Nephron (organoid): ENCODE measurements around the gene CBX7.

Experiments
- H3K27ac Mint-ChIP-seq, 3 experiments: 2 replicates each; pipeline ENCODE4 v1.8.0; 2020; ENCODE audit warnings: mixed read lengths in 3 of 3, mild to moderate bottlenecking in 2 of 3, moderate library complexity in 1 of 3
- H3K27me3 Mint-ChIP-seq: 2 replicates; pipeline ENCODE4 v1.8.0; 2021; ENCODE audit warnings: low read depth, mild to moderate bottlenecking, moderate library complexity, mixed read lengths
- H3K36me3 Mint-ChIP-seq: 2 replicates; pipeline ENCODE4 v1.8.0; 2020; ENCODE audit warnings: low read depth, mixed read lengths
- H3K4me1 Mint-ChIP-seq: 2 replicates; pipeline ENCODE4 v1.8.0; 2020; ENCODE audit warnings: mixed read lengths
- H3K4me3 Mint-ChIP-seq, 3 experiments: 2 replicates each; pipeline ENCODE4 v1.8.0; 2020; ENCODE audit warnings: mild to moderate bottlenecking in 3 of 3, mixed read lengths in 3 of 3, moderate library complexity in 2 of 3
- H3K9me3 Mint-ChIP-seq: 2 replicates; pipeline ENCODE4 v1.8.0; 2020; ENCODE audit warnings: mixed read lengths
- CTCF ChIP-seq, 3 experiments: fragments of 200-600 bp; sonication (generic); IDR thresholded peaks; one replicate each; pipeline ENCODE4 v1.5.0; 2021; ENCODE audit warnings: antibody characterized with exemption in 3 of 3; ENCODE audit not compliant: unreplicated experiment in 3 of 3

Gene CBX7

GRCh38 chr22:39176714-39177455 is 24.4 kb upstream of the CBX7 start:
- Mint-ChIP-seq H3K27ac (peak overlapping the region; percentile 53 to 79 (median 78)), H3K9me3 (peaks cover 2% of the 10 kb centered on the region), H3K27me3 (peaks cover 12% of the 10 kb centered on the region), H3K4me3 (no peak overlapping the region), H3K4me1 (peaks cover 53% of the 10 kb centered on the region), H3K36me3 (no peaks in the 10 kb centered on the region)
- TF ChIP-seq CTCF (IDR thresholded peaks at IDR 0.05; ENCODE audit: unreplicated experiment in 3 of 3): no peak

- Mint-ChIP-seq H3K4me3 (peak overlapping the region in 1 of 3 experiments; percentile 23), H3K27me3 (peaks cover 9% of the 10 kb centered on the region), H3K4me1 (peaks cover 58% of the 10 kb centered on the region), H3K36me3 (no peaks in the 10 kb centered on the region), H3K9me3 (peaks cover 2% of the 10 kb centered on the region), H3K27ac (peak overlapping the region; percentile 47 to 79 (median 78))
- TF ChIP-seq CTCF (IDR thresholded peaks at IDR 0.05; ENCODE audit: unreplicated experiment in 3 of 3): no peak
Observed at GRCh38 chr22:39176143-39176713, 23.7 kb upstream of the CBX7 start.

- no peak overlapping the region for H3K4me3 Mint-ChIP-seq
- H3K27ac Mint-ChIP-seq: peak overlapping the region; percentile 47 to 79 (median 78)
- no peak for TF ChIP-seq CTCF (IDR thresholded peaks at IDR 0.05; ENCODE audit: unreplicated experiment in 3 of 3)
- peaks cover 63% of the 10 kb centered on the region for H3K4me1 Mint-ChIP-seq
- peaks cover 5% of the 10 kb centered on the region for H3K27me3 Mint-ChIP-seq
- no peaks in the 10 kb centered on the region for H3K36me3 Mint-ChIP-seq
- no peaks in the 10 kb centered on the region for H3K9me3 Mint-ChIP-seq
Observed at GRCh38 chr22:39175353-39176142, 23.1 kb upstream of the CBX7 start.

- peak overlapping the region; percentile 51 to 74 (median 60) for H3K4me3 Mint-ChIP-seq
- no peaks in the 10 kb centered on the region for H3K36me3 Mint-ChIP-seq
- peaks cover 9% of the 10 kb centered on the region for H3K27me3 Mint-ChIP-seq
- peaks cover 62% of the 10 kb centered on the region for H3K4me1 Mint-ChIP-seq
- peak overlapping the region; percentile 84 to 96 (median 92) for H3K27ac Mint-ChIP-seq
- no peak for TF ChIP-seq CTCF (IDR thresholded peaks at IDR 0.05; ENCODE audit: unreplicated experiment in 3 of 3)
- no peaks in the 10 kb centered on the region for H3K9me3 Mint-ChIP-seq
Observed at GRCh38 chr22:39174498-39175352, 22.2 kb upstream of the CBX7 start.

- Mint-ChIP-seq H3K9me3 (no peaks in the 10 kb centered on the region), H3K4me1 (peaks cover 54% of the 10 kb centered on the region), H3K27ac (peak overlapping the region; percentile 84 to 96 (median 92)), H3K27me3 (peaks cover 17% of the 10 kb centered on the region), H3K36me3 (no peaks in the 10 kb centered on the region), H3K4me3 (no peak overlapping the region)
- no peak for TF ChIP-seq CTCF (IDR thresholded peaks at IDR 0.05; ENCODE audit: unreplicated experiment in 3 of 3)
Observed at GRCh38 chr22:39173787-39174497, 21.5 kb upstream of the CBX7 start.
